Adrenal gland (tissue), 5 donors: ENCODE results near the gene SERPINE2.

Experiments
- POLR2A ChIP-seq, 2 donors: fragments of 450-650 bp; IDR thresholded peaks; one replicate each; pipeline ENCODE4 v1.6.1; 2017; ENCODE audit warnings: antibody characterized with exemption in 2 of 2, mild to moderate bottlenecking in 2 of 2, moderate library complexity in 1 of 2
- TF ChIP-seq, protein P1 (sequence below), 6 experiments: fragments of 450-650 bp in 4 of 6; fragments of 200-600 bp in 2 of 6; sonication (generic) in 1 of 6; IDR thresholded peaks; 1 replicate in 5 of 6; 2 replicates in 1 of 6; pipeline versions ENCODE4 v1.5.1 to v1.8.0; 2016 to 2021; ENCODE audit warnings: antibody characterized with exemption in 6 of 6, mild to moderate bottlenecking in 2 of 6, moderate library complexity in 1 of 6
- donor health status: DM: no; HTN: no; CAD: no.

- TF ChIP-seq POLR2A (IDR thresholded peaks at IDR 0.05) = no peak
- TF ChIP-seq, protein P1, sequence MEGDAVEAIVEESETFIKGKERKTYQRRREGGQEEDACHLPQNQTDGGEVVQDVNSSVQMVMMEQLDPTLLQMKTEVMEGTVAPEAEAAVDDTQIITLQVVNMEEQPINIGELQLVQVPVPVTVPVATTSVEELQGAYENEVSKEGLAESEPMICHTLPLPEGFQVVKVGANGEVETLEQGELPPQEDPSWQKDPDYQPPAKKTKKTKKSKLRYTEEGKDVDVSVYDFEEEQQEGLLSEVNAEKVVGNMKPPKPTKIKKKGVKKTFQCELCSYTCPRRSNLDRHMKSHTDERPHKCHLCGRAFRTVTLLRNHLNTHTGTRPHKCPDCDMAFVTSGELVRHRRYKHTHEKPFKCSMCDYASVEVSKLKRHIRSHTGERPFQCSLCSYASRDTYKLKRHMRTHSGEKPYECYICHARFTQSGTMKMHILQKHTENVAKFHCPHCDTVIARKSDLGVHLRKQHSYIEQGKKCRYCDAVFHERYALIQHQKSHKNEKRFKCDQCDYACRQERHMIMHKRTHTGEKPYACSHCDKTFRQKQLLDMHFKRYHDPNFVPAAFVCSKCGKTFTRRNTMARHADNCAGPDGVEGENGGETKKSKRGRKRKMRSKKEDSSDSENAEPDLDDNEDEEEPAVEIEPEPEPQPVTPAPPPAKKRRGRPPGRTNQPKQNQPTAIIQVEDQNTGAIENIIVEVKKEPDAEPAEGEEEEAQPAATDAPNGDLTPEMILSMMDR (IDR thresholded peaks at IDR 0.05) = no peak
Observed at GRCh38 chr2:223979730-223980396, 59.2 kb downstream of the SERPINE2 start.
